GM12878 (cell line): ENCODE results near the gene PC. TPM values are rescaled to one million over a fixed set of nuclear protein-coding genes. Genes with fewer than 3 reads are reported as not detected.

ENCODE experiments used
- ATAC-seq: fragments of 200-7000 bp; cut with Tn5 transposase; 3 replicates; pipeline ENCODE4 v1.9.1; 2020; ENCODE audit warnings: mild to moderate bottlenecking, moderate library complexity
- BruUV-seq: library from RNA; stranded (reverse); fragments of 400-500 nt; replicated peaks from 2 replicates; lab custom pipeline; 2021; lab: Mats Ljungman, UMichigan
- CTCF ChIA-PET: fragments of 300-600 bp; sonication (Branson Sonifier 250); formaldehyde crosslinking; extraction: SDS; loops from one replicate; lab custom pipeline; 2021; ENCODE audit warnings: inconsistent platforms; lab: Yijun Ruan, JAX
- POLR2A ChIA-PET: fragments of 350-600 bp; formaldehyde crosslinking; extraction: SDS; loops from one replicate; lab custom pipeline; 2021; ENCODE audit warnings: inconsistent platforms; lab: Charles Lee
- RAD21 ChIA-PET: fragments of 300-600 bp; sonication (Branson Sonifier 250); formaldehyde crosslinking; loops from one replicate; lab custom pipeline; 2023; ENCODE audit warnings: antibody characterized with exemption; ENCODE audit not compliant: unreplicated experiment; lab: Charles Lee
- SMC1A ChIA-PET: fragments of 300-600 bp; sonication (Branson Sonifier 250); formaldehyde crosslinking; loops from one replicate; lab custom pipeline; 2023; ENCODE audit not compliant: unreplicated experiment, uncharacterized antibody; lab: Charles Lee
- DNase-seq: peaks from one replicate; pipeline ENCODE4 v3.0.0-alpha.2; 2011; ENCODE audit warnings: low read depth, low spot score
- FAIRE-seq: peaks from 3 replicates; lab custom pipeline; 2011; peaks lifted over from hg19 to GRCh38; lab: Jason Lieb, UNC
- H2AFZ ChIP-seq: 2 replicates; pipeline ENCODE4 v1.6.0; 2011; ENCODE audit warnings: low read depth, low read length, control low read depth; ENCODE audit not compliant: control insufficient read depth
- H3K27ac ChIP-seq: 2 replicates; pipeline ENCODE4 v1.5.1; 2011; ENCODE audit warnings: control low read depth; ENCODE audit not compliant: control insufficient read depth, insufficient read depth
- H3K27me3 ChIP-seq, 2 experiments: replicated peaks in 1 of 2; 2 replicates each; pipeline versions ENCODE4 v1.6.0 to v1.6.1; 2011; ENCODE audit warnings: low read length in 1 of 2; ENCODE audit not compliant: control insufficient read depth in 2 of 2, insufficient read depth in 2 of 2
- H3K36me3 ChIP-seq, 2 experiments: 2 replicates each; pipeline ENCODE4 v1.5.1; 2011; ENCODE audit warnings: low read length in 1 of 2; ENCODE audit not compliant: control insufficient read depth in 2 of 2, insufficient read depth in 2 of 2
- H3K4me1 ChIP-seq: 2 replicates; pipeline ENCODE4 v1.6.1; 2011; ENCODE audit warnings: mild to moderate bottlenecking, low read length, moderate library complexity, mixed read lengths; ENCODE audit not compliant: control insufficient read depth, insufficient read depth
- H3K4me2 ChIP-seq: 2 replicates; pipeline ENCODE4 v1.6.0; 2011; ENCODE audit warnings: control low read depth; ENCODE audit not compliant: control insufficient read depth, insufficient read depth
- H3K4me3 ChIP-seq: fragments of 200-600 bp; sonication (generic); 2 replicates; pipeline ENCODE4 v1.5.1; 2016
- H3K79me2 ChIP-seq: 2 replicates; pipeline ENCODE4 v1.6.0; 2011; ENCODE audit warnings: low read length; ENCODE audit not compliant: control insufficient read depth, insufficient read depth
- H3K9ac ChIP-seq: 2 replicates; pipeline ENCODE4 v1.8.0; 2011; ENCODE audit warnings: low read length, control low read depth, mixed read lengths; ENCODE audit not compliant: control insufficient read depth, insufficient read depth
- H3K9me3 ChIP-seq: replicated peaks from 3 replicates; pipeline ENCODE4 v1.5.1; 2011; ENCODE audit warnings: mild to moderate bottlenecking, low read length; ENCODE audit not compliant: control insufficient read depth, insufficient read depth
- H4K20me1 ChIP-seq: 2 replicates; pipeline ENCODE4 v1.6.0; 2011; ENCODE audit not compliant: control insufficient read depth, insufficient read depth
- CBFB ChIP-seq: IDR thresholded peaks from 2 replicates; pipeline ENCODE4 v1.6.1; 2016; ENCODE audit warnings: antibody characterized with exemption, low read depth
- CBX3 ChIP-seq: fragments of 200-600 bp; sonication (generic); IDR thresholded peaks from 2 replicates; pipeline ENCODE4 v1.6.1; 2016; ENCODE audit warnings: low read depth, borderline replicate concordance
- CEBPB ChIP-seq, 2 experiments: fragments of 150-350 bp in 1 of 2; IDR thresholded peaks; 2 replicates each; pipeline ENCODE4 v1.6.1; 2012 to 2014; ENCODE audit warnings: low read depth in 2 of 2, low read length in 2 of 2, borderline replicate concordance in 1 of 2, inconsistent platforms in 1 of 2
- ESRRA ChIP-seq: IDR thresholded peaks from 2 replicates; pipeline ENCODE4 v1.6.1; 2012; ENCODE audit warnings: mild to moderate bottlenecking, low read length, improper control_type of control experiment
- HDGF ChIP-seq: fragments of 450-650 bp; IDR thresholded peaks from 2 replicates; pipeline ENCODE4 v1.6.1; 2016; ENCODE audit warnings: antibody characterized with exemption
- NR2C2 ChIP-seq: IDR thresholded peaks from 2 replicates; pipeline ENCODE4 v1.6.1; 2011; ENCODE audit warnings: borderline replicate concordance, low read depth; ENCODE audit not compliant: control insufficient read depth, insufficient read length
- PML ChIP-seq: IDR thresholded peaks from 2 replicates; pipeline ENCODE4 v1.6.1; 2012; ENCODE audit warnings: low read length, inconsistent platforms
- RAD51 ChIP-seq: fragments of 450-650 bp; IDR thresholded peaks from 2 replicates; pipeline ENCODE4 v1.6.1; 2016; ENCODE audit warnings: moderate library complexity, mild to moderate bottlenecking, inconsistent platforms
- RELA ChIP-seq: fragments of 450-650 bp; IDR thresholded peaks from 2 replicates; pipeline ENCODE4 v1.8.0; 2014; ENCODE audit warnings: borderline replicate concordance; ENCODE audit not compliant: partially characterized antibody
- RUNX3 ChIP-seq: IDR thresholded peaks from 2 replicates; pipeline ENCODE4 v1.6.1; 2012; ENCODE audit warnings: low read length, inconsistent platforms
- SPI1 ChIP-seq: IDR thresholded peaks from 2 replicates; pipeline ENCODE4 v1.6.1; 2011; ENCODE audit warnings: low read depth, mild to moderate bottlenecking, low read length, moderate library complexity, borderline replicate concordance; ENCODE audit not compliant: insufficient read depth
- WGBS: methylation state at CpG from one replicate; pipeline ENCODE4 v1.1.6; 2016; ENCODE audit warnings: low lambda C conversion rate; ENCODE audit not compliant: insufficient replicate concordance, insufficient coverage; ENCODE audit errors: missing lambda C conversion rate; 5-methylcytosine and 5-hydroxymethylcytosine counted together
- in situ Hi-C: fragments of 300-500 bp; cut with MboI; formaldehyde crosslinking; loops from 9 replicates; pipeline ENCODE4 v1.14.3; 2018; ENCODE audit warnings: mixed read lengths
- intact Hi-C: fragments of 100-400 bp; cut with micrococcal nuclease; formaldehyde crosslinking; loops from one replicate; pipeline ENCODE4 v1.14.2; 2022; ENCODE audit not compliant: unreplicated experiment
- polyA plus RNA-seq, 11 experiments: library from polyadenylated mRNA; depleted of rRNA in 4 of 11; unstranded in 6 of 11; stranded (reverse) in 5 of 11; fragments of >200 nt; fragmentation: Nextera tagmentation in 4 of 11; fragmentation: Illumina TruSeq in 1 of 11; extraction: Ambion mirVana in 4 of 11; extraction: Trizol in 1 of 11; gene quantifications; 1 replicate in 1 of 11; 2 replicates in 10 of 11; pipeline versions ENCODE4 v1.2.1 to v1.2.3, GENCODE V29; 2011 to 2016; ENCODE audit warnings: inconsistent platforms in 2 of 11, missing spikeins in 2 of 11, low read depth in 1 of 11
- total RNA-seq, 4 experiments: library from RNA; depleted of rRNA in 3 of 4; stranded (reverse); fragments of >200 nt in 3 of 4; fragmentation: Illumina TruSeq in 1 of 4; extraction: Trizol in 1 of 4; gene quantifications; 2 replicates each; pipeline versions ENCODE4 v1.2.1 to v1.2.3, GENCODE V29; 2013 to 2021
- TF ChIP-seq, protein P1 (sequence below): fragments of 450-650 bp; formaldehyde crosslinking; IDR thresholded peaks from 2 replicates; pipeline ENCODE4 v1.4.0; 2022; ENCODE audit warnings: mild to moderate bottlenecking, moderate library complexity
- TF ChIP-seq, protein P2 (sequence below): fragments of 450-650 bp; IDR thresholded peaks from 2 replicates; pipeline ENCODE4 v1.6.1; 2017; ENCODE audit warnings: borderline replicate concordance

Gene PC
- total and polyA plus RNA-seq, 10 of the 15 experiments (the other 5 are each of a cell fraction or from before 2014, with no cell fraction given) = 0.22 to 10.3 (median 4.5) TPM

DNA sequence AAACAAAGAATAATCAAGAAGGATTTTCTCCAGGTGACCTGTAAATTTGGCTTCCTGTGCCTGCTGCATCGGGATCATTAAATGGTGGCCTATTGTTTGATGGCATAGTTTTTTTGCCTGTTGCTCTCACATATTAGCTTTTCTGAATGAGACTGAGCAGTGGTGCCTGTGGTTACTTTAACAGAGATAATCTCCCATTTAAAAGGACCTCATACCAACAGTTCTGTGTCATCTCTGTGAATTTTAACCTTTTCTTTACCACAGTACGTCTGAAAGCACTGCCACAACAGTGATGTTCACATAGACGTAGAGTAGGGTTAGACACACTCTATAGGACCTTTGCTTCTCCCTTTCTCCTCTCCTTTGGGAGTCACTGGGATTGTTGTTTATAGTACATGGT, 137.8 kb downstream of the PC start:
- no peaks in the 10 kb centered on the region for H3K27me3 ChIP-seq
- no peaks in the 10 kb centered on the region for H3K36me3 ChIP-seq
- no peak for ATAC-seq
- no peak overlapping the region for H3K27ac ChIP-seq
- ChIA-PET POLR2A (interaction anchor here (1.6 kb wide), 1 partner anchor 14 kb away, joined by 3 read pairs; no protein-coding TSS in a partner anchor), SMC1A (interaction anchor here (1.0 kb wide), 1 partner anchor 142 kb away, joined by 3 read pairs; the partner anchor contains the start of gene RBM4B), CTCF (interaction anchor here (0.9 to 1.0 kb wide), 2 partner anchors 15 to 125 kb away, joined by 3 read pairs; no protein-coding TSS in a partner anchor), RAD21 (no interaction called here)
- in situ Hi-C loops = no loop called here
- TF ChIP-seq SPI1 = no peak
- TF ChIP-seq CBX3 = no peak
- no peak for TF ChIP-seq RELA
- TF ChIP-seq PML = no peak
- no peak for TF ChIP-seq NR2C2
- TF ChIP-seq RUNX3 = no peak
- no peak for TF ChIP-seq CBFB
- no peak for TF ChIP-seq ESRRA
- TF ChIP-seq, protein P1, sequence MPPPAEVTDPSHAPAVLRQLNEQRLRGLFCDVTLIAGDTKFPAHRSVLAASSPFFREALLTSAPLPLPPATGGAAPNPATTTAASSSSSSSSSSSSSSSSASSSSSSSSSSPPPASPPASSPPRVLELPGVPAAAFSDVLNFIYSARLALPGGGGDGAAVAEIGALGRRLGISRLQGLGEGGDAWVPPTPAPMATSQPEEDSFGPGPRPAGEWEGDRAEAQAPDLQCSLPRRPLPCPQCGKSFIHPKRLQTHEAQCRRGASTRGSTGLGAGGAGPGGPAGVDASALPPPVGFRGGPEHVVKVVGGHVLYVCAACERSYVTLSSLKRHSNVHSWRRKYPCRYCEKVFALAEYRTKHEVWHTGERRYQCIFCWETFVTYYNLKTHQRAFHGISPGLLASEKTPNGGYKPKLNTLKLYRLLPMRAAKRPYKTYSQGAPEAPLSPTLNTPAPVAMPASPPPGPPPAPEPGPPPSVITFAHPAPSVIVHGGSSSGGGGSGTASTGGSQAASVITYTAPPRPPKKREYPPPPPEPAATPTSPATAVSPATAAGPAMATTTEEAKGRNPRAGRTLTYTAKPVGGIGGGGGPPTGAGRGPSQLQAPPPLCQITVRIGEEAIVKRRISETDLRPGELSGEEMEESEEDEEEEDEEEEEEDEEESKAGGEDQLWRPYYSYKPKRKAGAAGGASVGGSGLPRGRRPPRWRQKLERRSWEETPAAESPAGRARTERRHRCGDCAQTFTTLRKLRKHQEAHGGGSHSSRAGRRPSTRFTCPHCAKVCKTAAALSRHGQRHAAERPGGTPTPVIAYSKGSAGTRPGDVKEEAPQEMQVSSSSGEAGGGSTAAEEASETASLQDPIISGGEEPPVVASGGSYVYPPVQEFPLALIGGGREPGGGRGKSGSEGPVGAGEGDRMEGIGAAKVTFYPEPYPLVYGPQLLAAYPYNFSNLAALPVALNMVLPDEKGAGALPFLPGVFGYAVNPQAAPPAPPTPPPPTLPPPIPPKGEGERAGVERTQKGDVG (CRISPR knock-in tag) = no peak
- TF ChIP-seq, protein P2, sequence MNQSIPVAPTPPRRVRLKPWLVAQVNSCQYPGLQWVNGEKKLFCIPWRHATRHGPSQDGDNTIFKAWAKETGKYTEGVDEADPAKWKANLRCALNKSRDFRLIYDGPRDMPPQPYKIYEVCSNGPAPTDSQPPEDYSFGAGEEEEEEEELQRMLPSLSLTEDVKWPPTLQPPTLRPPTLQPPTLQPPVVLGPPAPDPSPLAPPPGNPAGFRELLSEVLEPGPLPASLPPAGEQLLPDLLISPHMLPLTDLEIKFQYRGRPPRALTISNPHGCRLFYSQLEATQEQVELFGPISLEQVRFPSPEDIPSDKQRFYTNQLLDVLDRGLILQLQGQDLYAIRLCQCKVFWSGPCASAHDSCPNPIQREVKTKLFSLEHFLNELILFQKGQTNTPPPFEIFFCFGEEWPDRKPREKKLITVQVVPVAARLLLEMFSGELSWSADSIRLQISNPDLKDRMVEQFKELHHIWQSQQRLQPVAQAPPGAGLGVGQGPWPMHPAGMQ = no peak
- no peak for TF ChIP-seq HDGF
- no peak for TF ChIP-seq RAD51
- TF ChIP-seq CEBPB (IDR thresholded peaks at IDR 0.05; ENCODE audit: borderline replicate concordance in 1 of 2, low read depth in 2 of 2, low read length in 2 of 2) = no peak
- H4K20me1 ChIP-seq = no peaks in the 10 kb centered on the region
- H3K4me2 ChIP-seq = no peak overlapping the region
- no peak overlapping the region for H3K9ac ChIP-seq
- no peaks in the 10 kb centered on the region for H3K79me2 ChIP-seq
- DNase-seq = no peak
- no peaks in the 10 kb centered on the region; the same call in 1 of the 2 replicates for H3K4me1 ChIP-seq
- H3K4me3 ChIP-seq = no peak overlapping the region
- FAIRE-seq = no peak
- H2AFZ ChIP-seq = no peak overlapping the region
- 97% methylated on average over 3 of the region's 3 CpGs for WGBS
- BruUV-seq = no TSS peak
- intact Hi-C loops = no loop called here
- no peaks in the 10 kb centered on the region for H3K9me3 ChIP-seq
